NCI-H460 (cell line): ENCODE results near the gene GPR132. TPM values are rescaled to one million over a fixed set of nuclear protein-coding genes. Genes with fewer than 3 reads are reported as not detected.

ENCODE experiments used
- DNase-seq: peaks from one replicate; pipeline ENCODE4 v3.0.0-alpha.2; 2016; ENCODE audit warnings: low read depth; ENCODE audit errors: extremely low read depth
- small RNA-seq, 2 experiments: library from RNA; depleted of rRNA; stranded (forward); fragments of <200 nt; gene quantifications; one replicate each; pipeline ENCODE3, GENCODE V24; 2014
- total RNA-seq: library from RNA; depleted of rRNA; stranded (reverse); fragments of >200 nt; shearing (Covaris generic); gene quantifications from 2 replicates; pipeline ENCODE4 v1.2.3, GENCODE V29; 2014; rRNA removed

GPR132 gene
- total RNA-seq, 1 experiment from 2014 or later: not detected

DNA sequence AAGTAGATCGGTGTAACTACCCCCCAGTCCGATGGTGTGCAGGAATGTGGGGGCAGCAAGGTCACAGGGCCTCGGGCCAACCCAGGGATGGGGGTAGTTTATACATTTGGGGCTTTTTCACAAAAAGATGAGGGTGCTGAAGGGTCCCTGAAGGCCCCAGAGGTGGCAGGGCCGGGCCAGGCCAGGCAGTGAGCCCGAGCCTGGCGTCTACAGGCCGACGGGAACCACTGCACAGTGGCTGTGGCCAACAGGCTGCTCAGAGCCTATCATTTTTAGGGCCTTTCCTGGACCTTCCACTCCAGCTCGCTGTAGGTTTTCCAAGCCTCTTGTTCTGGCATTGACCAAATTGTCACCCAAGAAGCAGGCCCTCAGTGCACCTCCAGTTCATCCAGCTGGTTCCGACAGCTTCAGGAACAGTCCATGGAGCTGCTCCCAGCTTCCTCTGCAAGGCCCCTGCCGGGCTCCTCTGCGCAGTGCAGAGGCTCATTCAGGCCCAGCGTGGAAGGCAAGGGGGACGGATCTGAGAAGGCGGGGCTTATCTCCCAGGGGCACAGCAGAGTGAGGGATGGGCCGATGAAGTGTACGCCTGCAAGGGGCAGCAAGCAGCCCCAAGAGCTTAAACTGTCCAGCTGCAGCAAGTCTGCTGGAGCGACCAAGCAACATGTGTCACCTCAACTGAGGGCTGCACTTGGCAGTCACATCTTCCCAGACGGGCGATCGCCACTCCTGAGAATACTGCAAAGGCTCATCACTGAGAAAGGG lies 58.2 kb downstream of the GPR132 start:
- no peak for DNase-seq

- DNase-seq: no peak
Measured at GRCh38 chr14:105005929-105006830, 59.0 kb downstream of the GPR132 start.

DNA sequence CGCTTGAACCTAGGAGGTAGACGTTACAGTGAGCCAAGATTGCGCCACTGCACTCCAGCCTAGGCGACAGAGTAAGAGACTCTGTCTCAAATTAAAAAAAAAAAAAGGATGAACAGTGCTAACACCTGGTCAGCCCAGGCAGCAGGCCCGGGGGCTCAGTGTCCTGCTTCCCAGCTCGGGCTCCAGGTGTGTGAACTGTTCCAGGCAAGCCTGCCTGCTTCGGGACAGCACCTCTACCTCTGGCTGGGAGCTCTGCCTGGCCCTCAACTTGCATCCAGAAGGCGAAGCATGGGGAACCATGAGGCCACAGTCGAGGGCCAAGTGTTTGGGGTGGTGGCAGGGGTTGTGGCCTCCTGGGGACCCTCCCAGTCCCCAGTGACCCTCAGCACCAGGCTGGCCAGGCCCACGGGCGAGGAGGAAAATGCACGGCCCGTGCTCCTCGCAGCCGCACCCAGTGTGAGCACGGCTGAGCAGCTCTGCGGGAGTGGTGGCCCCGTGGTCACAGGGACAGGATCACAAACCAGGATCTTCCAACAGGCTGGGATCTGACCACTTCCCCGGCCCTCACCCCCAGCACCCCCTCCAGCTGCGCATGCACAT lies 59.8 kb downstream of the GPR132 start:
- DNase-seq: no peak

Small RNA genes within 50 kb of the gene (small RNA-seq; reads per million reads assigned to genes)
- gene AL512356.2: 0 reads per million in 2 experiments

Other genes with a start within 250 kb of the GPR132 start
- 9.5 and 12.1 TPM in 2 replicates for gene CEP170B, start 200.2 kb downstream of the GPR132 start, total RNA-seq
- not detected in 2 replicates for gene PLD4, start 140.6 kb downstream of the GPR132 start, total RNA-seq
- gene AHNAK2, start 87.1 kb downstream of the GPR132 start, total RNA-seq: 35.9 and 38.2 TPM in 2 replicates
- 9.1 and 11.8 TPM in 2 replicates for gene CLBA1, start 79.6 kb downstream of the GPR132 start, total RNA-seq
- 56.1 and 64.5 TPM in 2 replicates for gene CDCA4, start 44.3 kb downstream of the GPR132 start, total RNA-seq
- gene JAG2, start 103.3 kb upstream of the GPR132 start, total RNA-seq: 5.9 and 6.3 TPM in 2 replicates
- 13.6 and 23.5 TPM in 2 replicates for gene NUDT14, start 115.9 kb upstream of the GPR132 start, total RNA-seq
- 15.3 and 16.2 TPM in 2 replicates for gene BTBD6, start 183.1 kb upstream of the GPR132 start, total RNA-seq
- gene BRF1, start 235.6 kb upstream of the GPR132 start, total RNA-seq: 16.0 and 17.1 TPM in 2 replicates
- 30.6 and 30.7 TPM in 2 replicates for gene PACS2, start 249.3 kb upstream of the GPR132 start, total RNA-seq